Sigmoid colon (tissue), 4 donors: Measurements from ENCODE around the gene SCAF4.

Experiments
- POLR2AphosphoS5 ChIP-seq, 4 donors: sonication (generic); formaldehyde crosslinking; IDR thresholded peaks; one replicate each; pipeline ENCODE4 v1.6.1; 2017; ENCODE audit warnings: antibody characterized with exemption in 4 of 4
- TF ChIP-seq, protein P1 (sequence below), 4 experiments: fragments of 450-650 bp in 3 of 4; fragments of 200-600 bp in 1 of 4; IDR thresholded peaks; one replicate each; pipeline ENCODE4 v1.5.1; 2016 to 2019; ENCODE audit warnings: antibody characterized with exemption in 4 of 4, mild to moderate bottlenecking in 3 of 4, moderate library complexity in 2 of 4

DNA sequence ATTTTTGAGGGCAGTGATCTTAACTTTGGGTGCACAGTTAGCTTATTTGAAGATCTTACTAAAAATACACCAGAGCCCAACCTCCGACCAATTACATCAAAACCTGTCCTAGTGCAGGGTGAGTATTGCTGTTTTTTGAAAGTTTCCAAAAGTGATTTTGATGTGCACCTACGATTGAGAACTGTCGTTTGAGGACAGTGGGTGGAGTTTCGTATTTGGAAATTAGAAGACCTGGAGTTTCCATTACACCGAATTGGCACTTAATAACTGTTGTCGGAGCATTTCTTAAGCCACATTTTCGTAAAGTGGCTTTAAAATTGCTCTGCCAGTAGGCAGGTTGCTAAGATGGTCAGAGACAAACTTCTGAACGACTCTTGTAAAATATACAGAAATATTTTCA, 71.3 kb downstream of the SCAF4 start:
- TF ChIP-seq, protein P1, sequence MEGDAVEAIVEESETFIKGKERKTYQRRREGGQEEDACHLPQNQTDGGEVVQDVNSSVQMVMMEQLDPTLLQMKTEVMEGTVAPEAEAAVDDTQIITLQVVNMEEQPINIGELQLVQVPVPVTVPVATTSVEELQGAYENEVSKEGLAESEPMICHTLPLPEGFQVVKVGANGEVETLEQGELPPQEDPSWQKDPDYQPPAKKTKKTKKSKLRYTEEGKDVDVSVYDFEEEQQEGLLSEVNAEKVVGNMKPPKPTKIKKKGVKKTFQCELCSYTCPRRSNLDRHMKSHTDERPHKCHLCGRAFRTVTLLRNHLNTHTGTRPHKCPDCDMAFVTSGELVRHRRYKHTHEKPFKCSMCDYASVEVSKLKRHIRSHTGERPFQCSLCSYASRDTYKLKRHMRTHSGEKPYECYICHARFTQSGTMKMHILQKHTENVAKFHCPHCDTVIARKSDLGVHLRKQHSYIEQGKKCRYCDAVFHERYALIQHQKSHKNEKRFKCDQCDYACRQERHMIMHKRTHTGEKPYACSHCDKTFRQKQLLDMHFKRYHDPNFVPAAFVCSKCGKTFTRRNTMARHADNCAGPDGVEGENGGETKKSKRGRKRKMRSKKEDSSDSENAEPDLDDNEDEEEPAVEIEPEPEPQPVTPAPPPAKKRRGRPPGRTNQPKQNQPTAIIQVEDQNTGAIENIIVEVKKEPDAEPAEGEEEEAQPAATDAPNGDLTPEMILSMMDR (IDR thresholded peaks at IDR 0.05) = no peak
- no peak for TF ChIP-seq POLR2AphosphoS5 (IDR thresholded peaks at IDR 0.05)
